Mesodermal cell (in vitro differentiated cells): Measurements from ENCODE around the gene PDHA1.

Experiments used
- H3K27ac ChIP-seq: 2 replicates; pipeline ENCODE4 v1.7.0; 2013; ENCODE audit warnings: mild to moderate bottlenecking, low read depth, low read length, moderate library complexity; ENCODE audit not compliant: severe bottlenecking
- H3K36me3 ChIP-seq: 2 replicates; pipeline ENCODE4 v1.7.1; 2013; ENCODE audit warnings: mild to moderate bottlenecking, low read length, moderate library complexity; ENCODE audit not compliant: control insufficient read depth, insufficient read depth
- H3K4me1 ChIP-seq: one replicate; pipeline ENCODE4 v1.7.1; 2013; ENCODE audit warnings: mild to moderate bottlenecking, low read length; ENCODE audit not compliant: insufficient read depth, control insufficient read depth, poor library complexity, severe bottlenecking
- H3K4me3 ChIP-seq: 2 replicates; pipeline ENCODE4 v1.7.0; 2013; ENCODE audit warnings: low read length, control low read depth, mild to moderate bottlenecking; ENCODE audit not compliant: insufficient read depth, poor library complexity, severe bottlenecking; ENCODE audit errors: extremely low read depth
- H3K9me3 ChIP-seq: 2 replicates; pipeline ENCODE4 v1.7.1; 2013; ENCODE audit warnings: mild to moderate bottlenecking, low read length, moderate library complexity; ENCODE audit not compliant: control insufficient read depth
- WGBS, 2 experiments: methylation state at CpG; one replicate each; pipeline ENCODE4 v1.1.5; 2013; ENCODE audit warnings: missing lambda C conversion rate in 2 of 2; ENCODE audit not compliant: insufficient coverage in 2 of 2; 5-methylcytosine and 5-hydroxymethylcytosine counted together

PDHA1 gene

DNA sequence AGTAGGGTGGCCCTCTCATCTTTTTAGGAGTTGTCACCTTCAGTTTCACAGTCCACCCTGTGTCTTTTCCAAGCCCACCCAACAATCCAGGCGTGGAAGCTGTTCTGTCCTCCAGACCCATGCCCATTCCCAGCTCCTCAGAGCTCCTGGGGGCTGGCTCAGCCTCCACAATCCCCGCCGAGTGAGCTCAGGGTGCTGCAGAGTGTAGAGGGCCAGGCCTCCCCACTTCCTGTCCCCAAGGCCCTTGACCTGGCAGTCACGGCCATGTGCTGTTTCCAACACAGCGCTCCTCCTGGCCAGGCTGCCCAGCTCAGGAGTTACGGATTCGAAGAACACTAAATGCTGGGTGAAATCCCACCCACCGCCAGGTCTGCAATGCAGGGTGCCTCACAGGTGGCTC is 31.8 kb downstream of the PDHA1 start:
- H3K4me3 ChIP-seq, result no peak overlapping the region
- H3K4me1 ChIP-seq, result peaks cover 2% of the 10 kb centered on the region
- H3K9me3 ChIP-seq, result no peaks in the 10 kb centered on the region
- no peak overlapping the region for H3K27ac ChIP-seq
- no peaks in the 10 kb centered on the region for H3K36me3 ChIP-seq
- WGBS, 2 experiments, result 86 to 92% methylated on average over 3 to 5 of the region's 8 CpGs

GRCh38 chrX:19377799-19378198 is 34.1 kb downstream of the PDHA1 start:
- Histone ChIP-seq H3K36me3 (no peaks in the 10 kb centered on the region), H3K27ac (no peak overlapping the region), H3K9me3 (no peaks in the 10 kb centered on the region), H3K4me3 (no peak overlapping the region), H3K4me1 (peaks cover 2% of the 10 kb centered on the region)
- WGBS, 2 experiments, result 91 to 97% methylated on average over 4 to 9 of the region's 12 CpGs

GRCh38 chrX:19381326-19381725 is 37.6 kb downstream of the PDHA1 start:
- 91% methylated on average over 9 of the region's 9 CpGs; no CpG with 5 or more reads in 1 of the 2 experiments for WGBS, 2 experiments
- Histone ChIP-seq H3K9me3 (no peaks in the 10 kb centered on the region), H3K36me3 (no peaks in the 10 kb centered on the region), H3K4me3 (no peak overlapping the region), H3K27ac (no peak overlapping the region), H3K4me1 (no peaks in the 10 kb centered on the region)

DNA sequence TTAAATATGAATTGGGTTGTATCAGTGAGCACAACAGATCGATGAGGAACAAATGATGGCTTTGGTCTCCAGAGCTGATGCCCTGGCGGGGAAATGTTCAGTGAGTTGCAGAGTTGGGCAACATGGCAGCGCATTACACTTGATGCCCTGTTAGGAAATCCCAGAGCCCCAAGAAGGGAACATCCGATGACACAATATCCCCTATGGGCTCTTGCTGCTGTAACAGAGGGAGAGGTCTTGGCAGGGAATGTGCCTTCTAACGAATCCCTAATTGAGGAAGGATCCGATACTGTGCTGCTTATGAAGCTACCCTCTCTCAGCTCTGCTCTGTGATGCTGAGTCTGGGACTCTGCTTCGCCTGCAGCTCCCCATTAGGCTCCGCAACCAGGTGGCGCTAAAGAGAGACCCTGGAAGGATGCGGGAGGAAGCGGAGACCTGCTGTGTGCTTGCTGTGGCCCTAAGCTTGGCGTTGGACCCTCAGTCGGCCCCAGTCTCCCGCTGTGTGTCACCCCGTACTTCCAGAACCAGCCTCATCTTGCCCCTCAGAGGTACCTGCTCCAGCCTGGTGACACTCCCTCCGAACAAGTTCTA is 38.9 kb downstream of the PDHA1 start:
- H3K36me3 ChIP-seq, result no peaks in the 10 kb centered on the region
- H3K4me1 ChIP-seq, result no peaks in the 10 kb centered on the region
- 24 to 60% methylated on average over 5 of the region's 16 CpGs for WGBS, 2 experiments
- no peak overlapping the region for H3K4me3 ChIP-seq
- no peaks in the 10 kb centered on the region for H3K9me3 ChIP-seq
- H3K27ac ChIP-seq, result no peak overlapping the region

DNA sequence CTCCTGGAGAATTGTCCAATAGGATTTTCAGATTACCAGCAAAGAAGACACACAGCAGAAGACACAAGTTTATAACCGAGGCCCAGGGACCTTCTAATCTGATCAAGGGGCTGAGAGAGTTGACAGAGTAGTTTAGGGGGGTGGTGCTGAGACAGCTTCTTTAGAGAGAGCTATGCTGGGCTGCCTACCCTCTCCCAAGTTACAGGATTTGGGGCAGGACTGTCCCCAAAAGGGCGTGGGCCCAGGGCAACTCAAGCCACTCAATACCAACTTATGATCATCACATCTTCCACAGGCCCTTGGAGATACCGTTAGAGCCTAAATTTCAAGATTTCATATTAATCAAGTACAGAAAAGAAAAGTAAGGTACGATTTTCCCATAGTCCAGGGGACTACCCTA is 43.0 kb downstream of the PDHA1 start:
- Histone ChIP-seq H3K9me3 (no peaks in the 10 kb centered on the region), H3K27ac (no peak overlapping the region), H3K4me1 (no peaks in the 10 kb centered on the region), H3K4me3 (no peak overlapping the region), H3K36me3 (no peaks in the 10 kb centered on the region)
- WGBS, 2 experiments, result no CpG with 5 or more reads among the region's 4 CpGs

DNA sequence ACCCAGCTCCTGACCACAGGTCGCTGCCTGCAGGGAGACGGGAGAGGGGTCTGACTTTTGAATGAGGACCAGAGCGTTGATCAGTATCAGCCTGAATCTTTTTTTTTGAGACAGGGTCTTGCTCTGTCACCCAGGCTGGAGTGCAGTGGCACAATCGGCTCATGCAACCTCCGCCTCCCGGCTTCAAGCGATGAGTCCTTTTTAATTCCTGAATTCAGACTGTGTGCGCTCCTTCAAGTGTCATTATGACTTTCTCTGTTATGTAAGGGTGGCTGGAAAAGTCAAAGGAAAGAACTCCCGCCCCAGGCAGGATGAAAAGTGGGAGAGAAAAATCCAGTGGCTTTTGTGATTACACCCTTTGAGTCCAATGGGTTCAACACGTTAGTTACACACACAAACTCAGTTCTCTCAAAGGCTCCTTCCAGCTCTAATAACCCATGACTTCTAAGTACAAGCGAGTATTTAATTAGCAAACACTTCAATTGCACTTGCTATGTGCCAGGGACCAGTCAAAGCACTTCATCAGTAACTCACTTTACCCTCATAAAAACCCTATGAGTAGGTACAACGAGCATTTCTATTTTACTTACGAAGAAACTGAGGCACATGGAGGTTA is 44.4 kb downstream of the PDHA1 start:
- Histone ChIP-seq H3K4me1 (no peaks in the 10 kb centered on the region), H3K27ac (no peak overlapping the region), H3K9me3 (no peaks in the 10 kb centered on the region), H3K4me3 (no peak overlapping the region), H3K36me3 (no peaks in the 10 kb centered on the region)
- 81 to 100% methylated on average over 4 to 6 of the region's 13 CpGs for WGBS, 2 experiments

DNA sequence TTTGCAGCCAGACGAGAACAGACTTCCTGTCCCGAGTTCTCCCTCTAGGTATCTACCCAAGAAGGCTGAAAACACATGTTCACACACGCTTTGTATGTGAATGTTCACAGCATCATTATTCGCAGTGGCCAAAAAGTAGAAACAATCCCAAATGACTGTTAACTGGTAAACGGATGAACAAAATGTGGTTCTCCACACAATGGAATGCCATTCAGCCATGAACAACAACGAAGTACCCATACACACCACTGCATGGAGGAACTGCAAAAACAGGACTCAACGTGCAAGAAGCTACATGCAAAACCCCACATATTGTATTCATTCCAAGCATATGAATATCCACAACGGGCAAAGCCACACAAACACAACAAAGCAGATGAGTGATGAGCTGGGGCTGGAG is 45.0 kb downstream of the PDHA1 start:
- WGBS, 2 experiments, result 100% methylated on average over 3 of the region's 8 CpGs; no CpG with 5 or more reads in 1 of the 2 experiments
- no peaks in the 10 kb centered on the region for H3K36me3 ChIP-seq
- no peaks in the 10 kb centered on the region for H3K4me1 ChIP-seq
- H3K4me3 ChIP-seq, result no peak overlapping the region
- no peak overlapping the region for H3K27ac ChIP-seq
- H3K9me3 ChIP-seq, result no peaks in the 10 kb centered on the region

DNA sequence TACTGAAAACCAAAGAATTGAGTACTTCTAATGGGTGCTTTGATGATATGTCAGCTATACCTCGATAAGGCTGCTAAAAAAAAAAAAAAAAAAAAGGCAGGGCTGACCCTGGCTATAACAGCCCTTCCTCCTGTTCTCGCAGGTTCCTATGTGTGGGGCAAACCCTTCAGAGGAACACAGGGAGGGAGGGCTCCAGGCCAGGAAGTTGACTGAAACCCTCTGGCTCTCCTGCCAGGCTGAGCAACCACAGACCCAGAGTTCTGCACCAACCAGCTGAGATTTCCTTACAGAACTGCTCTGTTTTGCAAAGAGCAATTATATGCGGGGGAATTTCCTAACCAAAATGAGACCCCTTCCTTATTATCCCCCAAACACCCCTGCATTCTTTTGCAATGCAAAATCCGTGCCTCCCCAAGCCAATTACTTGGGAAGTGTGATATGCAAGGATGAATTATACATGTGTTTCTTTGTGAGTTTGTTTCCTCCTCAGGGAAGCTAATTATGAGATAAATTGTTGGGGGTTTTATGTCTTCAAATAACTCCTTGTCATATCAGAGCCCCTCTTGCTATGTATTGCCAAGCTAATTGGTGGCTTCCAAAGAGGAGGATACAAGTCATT is 45.6 kb downstream of the PDHA1 start:
- H3K36me3 ChIP-seq, result no peaks in the 10 kb centered on the region
- no CpG with 5 or more reads among the region's 4 CpGs for WGBS, 2 experiments
- H3K27ac ChIP-seq, result no peak overlapping the region
- no peaks in the 10 kb centered on the region for H3K4me1 ChIP-seq
- H3K9me3 ChIP-seq, result no peaks in the 10 kb centered on the region
- H3K4me3 ChIP-seq, result no peak overlapping the region

DNA sequence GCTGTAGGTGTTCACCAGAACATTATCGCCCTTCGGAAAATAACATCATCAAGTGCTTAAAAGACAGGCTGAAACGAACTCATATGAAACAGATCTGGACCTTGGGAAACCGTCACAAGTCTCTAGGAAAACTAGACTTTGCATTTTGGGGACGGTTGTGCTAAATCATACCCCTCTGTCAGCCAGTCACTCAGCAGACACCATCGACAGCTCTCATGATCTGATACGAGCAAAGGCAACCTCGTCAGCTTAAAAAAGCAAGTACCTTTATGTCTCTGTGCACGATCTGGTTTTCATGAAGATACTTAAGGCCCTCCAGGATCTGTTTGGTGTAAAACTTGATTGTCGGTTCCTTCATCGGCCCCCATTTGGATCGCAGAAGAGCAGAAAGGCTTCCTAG is 48.4 kb downstream of the PDHA1 start:
- Histone ChIP-seq H3K4me1 (no peaks in the 10 kb centered on the region), H3K4me3 (no peak overlapping the region), H3K9me3 (no peaks in the 10 kb centered on the region), H3K27ac (no peak overlapping the region), H3K36me3 (no peaks in the 10 kb centered on the region)
- 87 to 94% methylated on average over 4 to 10 of the region's 12 CpGs for WGBS, 2 experiments

GRCh38 chrX:19392703-19393102 is 49.0 kb downstream of the PDHA1 start:
- 100% methylated on average over 3 of the region's 4 CpGs for WGBS, 2 experiments
- no peak overlapping the region for H3K27ac ChIP-seq
- no peaks in the 10 kb centered on the region for H3K4me1 ChIP-seq
- no peak overlapping the region for H3K4me3 ChIP-seq
- no peaks in the 10 kb centered on the region for H3K36me3 ChIP-seq
- H3K9me3 ChIP-seq, result no peaks in the 10 kb centered on the region

- Histone ChIP-seq H3K27ac (no peak overlapping the region), H3K4me3 (no peak overlapping the region), H3K36me3 (no peaks in the 10 kb centered on the region), H3K4me1 (no peaks in the 10 kb centered on the region), H3K9me3 (no peaks in the 10 kb centered on the region)
Observed at GRCh38 chrX:19403696-19404095, 60.0 kb downstream of the PDHA1 start.
